Endometrial microvascular endothelial cells (primary cell): Measurements from ENCODE around the gene CCL22. TPM values are rescaled to one million over a fixed set of nuclear protein-coding genes. Genes with fewer than 3 reads are reported as not detected.

Experiments used
- in situ Hi-C: cut with HindIII; loops from 2 replicates; pipeline ENCODE4 v1.10.0; 2017; ENCODE audit warnings: low sequenced_read_pairs, low pct_unique_long_range_greater_than_20kb; ENCODE audit errors: inconsistent ontology term
- total RNA-seq: library from RNA; depleted of rRNA; stranded (reverse); fragments of >200 nt; gene quantifications from one replicate; pipeline ENCODE4 v1.2.3, GENCODE V29; 2015; ENCODE audit errors: inconsistent ontology term

The CCL22 gene
- total RNA-seq, 1 donor from 2014 or later: not detected

DNA sequence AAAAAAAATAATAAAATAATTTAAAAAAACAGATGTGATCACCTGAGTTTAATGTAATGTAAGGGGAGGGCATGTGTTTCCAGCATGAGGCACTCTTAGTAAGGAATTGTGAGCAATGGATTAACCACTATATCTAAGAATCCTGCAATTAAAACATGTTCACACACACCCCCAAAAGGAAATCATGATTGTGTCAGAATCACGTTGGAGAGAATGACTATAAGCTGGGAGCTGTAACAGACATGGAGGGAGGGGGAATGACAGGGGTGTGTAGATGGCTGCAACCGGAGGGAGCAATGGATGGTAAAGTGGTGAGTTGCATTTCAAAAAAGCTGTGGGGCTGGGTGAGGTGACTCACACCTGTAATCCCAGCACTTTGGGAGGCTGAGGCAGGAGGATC, 13.6 kb upstream of the CCL22 start:
- in situ Hi-C loops: no loop called here

- in situ Hi-C loops: no loop called here
These were observed 12.8 kb upstream of the CCL22 start for GRCh38 chr16:57345666-57346204.

- in situ Hi-C loops: no loop called here
These were observed 10.7 kb upstream of the CCL22 start for GRCh38 chr16:57347858-57348257.

- in situ Hi-C loops: no loop called here
These were observed 10.3 kb upstream of the CCL22 start for GRCh38 chr16:57348327-57348726.

DNA sequence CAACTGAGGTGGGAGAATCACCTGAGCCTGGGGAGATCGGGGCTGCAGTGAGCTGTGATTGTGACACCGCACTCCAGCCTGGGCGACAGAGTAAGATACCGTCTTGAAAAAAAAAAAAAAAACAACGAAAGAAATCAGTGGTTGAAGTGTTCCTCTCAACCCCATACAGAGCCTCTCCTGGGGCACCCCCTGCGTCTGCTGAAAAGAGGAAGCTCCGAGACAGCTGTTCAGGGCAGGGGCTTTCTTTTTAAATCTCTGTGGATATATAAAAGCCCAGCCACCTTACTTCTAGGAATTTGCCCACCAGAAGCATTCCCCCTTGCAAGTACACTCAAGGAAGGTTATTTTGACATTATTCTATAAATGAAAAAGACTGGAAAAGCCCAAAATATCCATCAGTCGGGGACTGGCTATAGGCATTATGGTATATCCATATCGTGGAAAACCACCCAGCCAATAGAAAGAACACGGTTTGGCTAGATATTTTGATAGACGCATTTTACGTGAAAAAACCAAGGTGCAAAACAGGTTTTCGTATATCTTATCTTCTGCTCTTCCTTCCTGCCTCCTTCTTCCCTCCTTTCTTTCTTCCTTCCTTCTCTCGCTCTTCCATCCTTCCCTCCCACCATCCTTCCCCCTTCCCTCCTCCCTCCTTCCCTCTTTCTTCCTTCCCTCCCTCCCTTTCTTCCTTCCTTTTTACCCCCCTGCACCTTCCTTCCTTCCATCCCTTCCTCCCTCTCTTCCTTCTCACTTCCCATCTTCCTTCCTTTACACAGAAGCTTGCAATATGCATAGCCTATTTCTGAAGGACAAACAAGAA, 9.2 kb upstream of the CCL22 start:
- in situ Hi-C loops: no loop called here

GRCh38 chr16:57352636-57353047, 5.9 kb upstream of the CCL22 start:
- in situ Hi-C loops: no loop called here

- in situ Hi-C loops: no loop called here
These were observed 4.3 kb upstream of the CCL22 start for GRCh38 chr16:57354311-57354710.

DNA sequence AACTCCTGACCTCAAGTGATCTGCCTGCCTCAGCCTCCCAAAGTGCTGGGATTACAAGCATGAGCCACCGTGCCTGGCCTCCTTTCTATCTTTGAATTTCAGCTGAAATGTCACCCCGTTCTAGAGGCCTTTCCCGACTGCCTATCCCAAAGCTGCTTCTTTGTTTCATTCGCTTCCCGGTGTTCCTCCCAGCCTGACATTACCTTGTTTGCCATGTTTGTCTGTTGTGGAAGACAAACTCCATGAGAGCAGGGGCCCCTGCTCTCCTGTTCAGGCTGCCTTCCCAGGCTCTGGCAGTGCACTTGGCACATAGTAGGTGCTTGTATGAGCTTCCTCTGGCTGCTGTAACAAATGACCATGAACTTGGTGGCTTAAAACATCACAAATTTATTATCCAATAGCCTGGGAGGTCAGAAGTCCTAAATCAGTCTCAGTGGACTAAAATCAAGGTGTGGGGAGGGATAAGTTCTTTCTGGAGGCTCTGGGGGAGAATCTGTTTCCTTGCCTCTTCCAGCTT, 2.6 kb upstream of the CCL22 start:
- in situ Hi-C loops: no loop called here

DNA sequence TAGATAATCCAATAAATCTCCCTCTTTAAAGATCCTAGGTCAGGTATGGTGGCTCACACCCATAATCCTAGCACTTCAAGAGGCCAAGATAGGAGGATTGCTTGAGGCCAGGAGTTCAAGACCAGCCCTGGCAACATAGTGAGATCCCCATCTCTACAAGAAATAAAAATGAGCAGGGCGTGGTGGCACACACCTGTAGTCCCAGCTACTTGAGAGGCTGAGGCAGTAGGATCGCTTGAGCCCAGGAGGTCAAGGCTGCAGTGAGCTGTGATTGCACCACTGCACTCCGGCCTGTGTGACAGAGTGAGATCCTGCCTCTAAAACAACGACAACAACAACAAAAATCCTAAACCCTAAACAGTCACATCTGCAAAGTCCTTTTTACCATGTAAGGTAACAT, 2.0 kb upstream of the CCL22 start:
- in situ Hi-C loops: no loop called here

- in situ Hi-C loops: no loop called here
These were observed 1.1 kb upstream of the CCL22 start for GRCh38 chr16:57357330-57358085.

DNA sequence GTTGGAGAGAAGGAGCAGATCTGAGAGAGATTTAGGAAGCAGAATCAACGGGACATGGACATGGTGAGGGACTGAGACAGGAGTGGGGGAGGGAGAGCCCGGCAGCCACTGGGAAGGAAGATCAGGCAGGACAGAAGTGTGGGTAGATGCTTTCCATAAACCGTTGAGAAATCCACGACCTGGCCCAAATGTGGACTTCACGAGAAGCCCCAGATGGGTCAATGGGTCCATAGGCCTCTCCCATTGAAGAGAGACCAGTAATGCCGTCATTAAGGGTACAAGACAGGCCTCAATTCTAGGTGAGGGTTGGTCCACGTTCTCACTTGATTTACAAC, 530 bp upstream of the CCL22 start:
- in situ Hi-C loops: no loop called here

- in situ Hi-C loops: no loop called here
These were observed 1.8 kb downstream of the CCL22 start for GRCh38 chr16:57360321-57360935.

DNA sequence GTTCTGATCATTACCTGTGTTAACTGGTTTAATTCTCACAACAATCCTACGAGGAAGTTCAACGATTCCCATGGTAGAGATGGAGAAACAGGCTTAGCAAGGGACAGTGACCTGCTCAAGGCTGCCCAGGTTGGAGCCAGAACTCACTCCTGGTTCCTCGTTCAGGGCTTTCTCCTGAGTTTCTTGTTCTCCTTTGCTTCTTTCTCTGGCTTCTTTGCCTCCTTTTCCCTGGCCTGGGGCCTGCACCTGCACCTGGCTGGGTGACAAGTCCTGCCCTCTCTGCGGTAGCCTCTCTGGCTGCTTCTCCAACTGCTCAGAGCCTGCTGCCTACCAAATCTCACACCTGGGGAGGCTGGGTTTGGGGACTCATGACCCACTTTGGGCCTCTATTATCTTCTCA, 2.8 kb downstream of the CCL22 start:
- in situ Hi-C loops: no loop called here

- in situ Hi-C loops: no loop called here
These were observed 5.6 kb downstream of the CCL22 start for GRCh38 chr16:57364143-57364542.

DNA sequence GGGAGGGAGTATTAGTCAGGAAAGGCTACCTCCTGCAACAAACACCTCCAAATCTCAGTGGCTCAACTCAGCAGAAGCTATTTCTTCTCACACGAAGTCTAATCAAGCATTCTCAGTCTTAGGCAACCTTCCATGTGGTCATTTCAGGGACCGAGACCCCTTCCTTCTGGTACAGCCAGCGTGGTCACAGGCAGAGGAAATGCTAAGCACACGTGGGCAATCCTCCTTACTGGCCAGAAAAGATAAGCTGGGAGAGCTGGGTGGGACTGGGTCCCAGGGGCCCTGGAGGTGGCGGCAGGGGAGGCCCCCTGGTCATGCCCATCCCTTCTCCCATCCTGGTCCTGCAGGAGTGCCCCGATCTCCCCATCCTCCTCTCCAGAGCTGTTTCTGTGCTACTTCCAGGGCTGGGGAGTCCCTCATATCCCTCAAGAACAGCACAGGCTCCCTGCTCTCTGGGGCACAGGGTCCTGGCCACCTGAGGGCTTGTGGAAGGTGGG, 8.0 kb downstream of the CCL22 start:
- in situ Hi-C loops: no loop called here

DNA sequence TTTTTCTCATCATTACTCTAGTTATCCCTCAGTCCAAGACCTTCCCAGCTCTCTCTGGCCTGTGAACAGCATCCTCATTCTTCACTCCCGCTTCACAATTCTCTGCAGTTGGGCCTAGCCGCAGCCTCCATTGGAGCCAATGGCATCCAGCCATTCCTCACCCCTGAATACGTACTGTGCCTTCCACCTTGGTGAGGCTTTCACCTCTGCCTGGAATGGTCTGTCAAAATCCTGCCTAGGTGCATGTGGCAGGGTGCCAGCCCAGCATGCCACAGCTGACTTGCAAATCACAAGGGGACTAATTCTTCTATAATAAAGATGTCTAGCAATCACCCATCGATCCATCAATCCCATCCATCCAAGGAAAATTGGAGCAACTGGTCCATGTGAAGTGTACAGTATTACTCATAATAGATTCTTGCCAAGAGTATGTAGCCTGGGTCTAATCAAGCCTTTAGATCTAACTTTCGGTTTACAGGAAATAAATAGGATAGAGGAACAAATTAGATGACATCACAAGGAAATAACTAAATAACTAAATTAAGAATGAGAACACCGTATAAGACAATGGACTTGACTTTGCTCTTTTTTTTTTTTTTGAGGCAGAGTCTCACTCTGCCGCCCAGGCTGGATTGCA, 8.7 kb downstream of the CCL22 start:
- in situ Hi-C loops: no loop called here

GRCh38 chr16:57371494-57372371, 13.2 kb downstream of the CCL22 start:
- in situ Hi-C loops: no loop called here
